Endothelial cell of umbilical vein (primary cell): ENCODE data around the gene NFIA. TPM values are rescaled to one million over a fixed set of nuclear protein-coding genes. Genes with fewer than 3 reads are reported as not detected.
A peak's percentile ranks its signal among the peaks of the same experiment; 100 is the strongest.

ENCODE experiments used
- BruUV-seq: library from RNA; stranded (reverse); fragments of 400-500 nt; replicated peaks from 2 replicates; lab custom pipeline; 2021; lab: Mats Ljungman, UMichigan
- CTCF ChIA-PET: fragments of 300-600, 350-600 bp; sonication (Branson Sonifier 250); formaldehyde crosslinking; loops from one replicate; lab custom pipeline; 2021; ENCODE audit warnings: antibody characterized with exemption, inconsistent platforms; lab: Charles Lee
- POLR2A ChIA-PET: fragments of 300-600, 350-600 bp; sonication (Branson Sonifier 250); formaldehyde crosslinking; loops from one replicate; lab custom pipeline; 2021; ENCODE audit warnings: antibody characterized with exemption, inconsistent platforms; lab: Charles Lee
- DNase-seq: peaks from one replicate; pipeline ENCODE4 v3.0.0-alpha.2; 2011; ENCODE audit warnings: low read depth, low spot score
- FAIRE-seq: peaks from 2 replicates; lab custom pipeline; 2011; peaks lifted over from hg19 to GRCh38; lab: Jason Lieb, UNC
- H2AFZ ChIP-seq: 2 replicates; pipeline ENCODE4 v1.6.0; 2012; ENCODE audit warnings: low read depth, low read length, control low read depth, inconsistent platforms
- H3K27ac ChIP-seq: 2 replicates; pipeline ENCODE4 v1.5.1; 2011; ENCODE audit warnings: low read depth, mild to moderate bottlenecking, control low read depth, low read length, moderate library complexity; ENCODE audit not compliant: insufficient read depth
- H3K27me3 ChIP-seq, 2 experiments: 2 replicates each; pipeline versions ENCODE4 v1.6.0 to v1.6.1; 2011; ENCODE audit warnings: low read length in 2 of 2, mixed read lengths in 1 of 2; ENCODE audit not compliant: control insufficient read depth in 2 of 2, insufficient read depth in 2 of 2
- H3K36me3 ChIP-seq, 2 experiments: 2 replicates in 1 of 2; 3 replicates in 1 of 2; pipeline ENCODE4 v1.5.1; 2011; ENCODE audit warnings: low read length in 2 of 2, mild to moderate bottlenecking in 1 of 2, moderate library complexity in 1 of 2; ENCODE audit not compliant: control insufficient read depth in 2 of 2, insufficient read depth in 2 of 2; ENCODE audit errors: extremely low read depth in 1 of 2
- H3K4me1 ChIP-seq: 3 replicates; pipeline ENCODE4 v1.5.1; 2011; ENCODE audit warnings: mild to moderate bottlenecking, low read length; ENCODE audit not compliant: control insufficient read depth, insufficient read depth; ENCODE audit errors: extremely low read depth
- H3K4me2 ChIP-seq: 2 replicates; pipeline ENCODE4 v1.6.1; 2011; ENCODE audit warnings: low read length, control low read depth, mixed read lengths; ENCODE audit not compliant: insufficient read depth
- H3K4me3 ChIP-seq, 3 experiments: fragments of 200-600 bp in 1 of 3; sonication (generic), shearing (Covaris generic) in 1 of 3; replicated peaks in 1 of 3; 2 replicates each; pipeline ENCODE4 v1.5.1; 2011 to 2016; ENCODE audit warnings: control low read depth in 3 of 3, low read length in 3 of 3, mild to moderate bottlenecking in 2 of 3, inconsistent platforms in 1 of 3, low read depth in 1 of 3, moderate library complexity in 1 of 3; ENCODE audit not compliant: insufficient read depth in 1 of 3
- H3K79me2 ChIP-seq: 2 replicates; pipeline ENCODE4 v1.6.0; 2012; ENCODE audit warnings: low read length, inconsistent platforms; ENCODE audit not compliant: control insufficient read depth, insufficient read depth
- H3K9ac ChIP-seq: replicated peaks from 2 replicates; pipeline ENCODE3; 2011; ENCODE audit warnings: low read length, control low read depth; ENCODE audit not compliant: insufficient read depth; ENCODE audit errors: extremely low read depth
- H3K9me1 ChIP-seq: replicated peaks from 3 replicates; pipeline ENCODE4 v1.6.0; 2011; ENCODE audit warnings: mild to moderate bottlenecking, low read length; ENCODE audit not compliant: control insufficient read depth, insufficient read depth; ENCODE audit errors: extremely low read depth
- H3K9me3 ChIP-seq: replicated peaks from 2 replicates; pipeline ENCODE4 v1.5.1; 2012; ENCODE audit warnings: low read length, inconsistent platforms; ENCODE audit not compliant: control insufficient read depth, insufficient read depth
- H4K20me1 ChIP-seq: replicated peaks from 2 replicates; pipeline ENCODE3; 2011; ENCODE audit warnings: mild to moderate bottlenecking, low read length; ENCODE audit not compliant: control insufficient read depth, insufficient read depth; ENCODE audit errors: extremely low read depth
- CTCF ChIP-seq, 2 donors: IDR thresholded peaks; 1 replicate in 1 of 2; 2 replicates in 1 of 2; pipeline ENCODE4 v1.5.1; 2011; ENCODE audit warnings: low read length in 2 of 2, mild to moderate bottlenecking in 2 of 2, moderate library complexity in 2 of 2, control low read depth in 1 of 2, inconsistent platforms in 1 of 2, low read depth in 1 of 2; ENCODE audit not compliant: insufficient read depth in 1 of 2; ENCODE audit errors: extremely low read depth in 1 of 2
- EZH2 ChIP-seq: IDR thresholded peaks from 2 replicates; pipeline ENCODE4 v1.6.1; 2012; ENCODE audit warnings: borderline replicate concordance, low read depth, mild to moderate bottlenecking, moderate library complexity, low read length, inconsistent platforms; ENCODE audit not compliant: severe bottlenecking
- FOS ChIP-seq: IDR thresholded peaks from 2 replicates; pipeline ENCODE4 v1.6.1; 2011; ENCODE audit warnings: mild to moderate bottlenecking, low read length, moderate library complexity, borderline replicate concordance; ENCODE audit not compliant: insufficient read depth
- GATA2 ChIP-seq: IDR thresholded peaks from 2 replicates; pipeline ENCODE4 v1.7.0; 2011; ENCODE audit warnings: low read depth, mild to moderate bottlenecking, moderate library complexity, mixed read lengths, low read length; ENCODE audit not compliant: insufficient read length, insufficient read depth
- JUN ChIP-seq: IDR thresholded peaks from 2 replicates; pipeline ENCODE4 v1.6.1; 2011; ENCODE audit warnings: borderline replicate concordance, low read depth; ENCODE audit not compliant: insufficient read length, insufficient read depth
- MYC ChIP-seq: IDR thresholded peaks from one replicate; pipeline ENCODE4 v1.6.1; 2011; ENCODE audit warnings: mild to moderate bottlenecking, low read depth, low read length
- POLR2A ChIP-seq: IDR thresholded peaks from 2 replicates; pipeline ENCODE4 v1.6.1; 2012; ENCODE audit warnings: low read depth, mild to moderate bottlenecking, control low read depth, low read length
- POLR2AphosphoS5 ChIP-seq: IDR thresholded peaks from 2 replicates; pipeline ENCODE4 v1.6.1; 2012; ENCODE audit warnings: low read depth, mild to moderate bottlenecking, control low read depth, low read length, moderate library complexity; ENCODE audit not compliant: insufficient read depth
- dilution Hi-C: fragments of 300-500 bp; cut with MboI; formaldehyde crosslinking; loops from one replicate; pipeline ENCODE4 v1.15.0; 2019; ENCODE audit warnings: low sequenced_read_pairs; ENCODE audit not compliant: extremely low pct_ligation_motif_present
- intact Hi-C: fragments of 100-400 bp; cut with micrococcal nuclease; formaldehyde crosslinking; loops from one replicate; pipeline ENCODE4 v1.10.0; 2022
- polyA plus RNA-seq, 4 experiments: library from polyadenylated mRNA; depleted of rRNA in 3 of 4; stranded (reverse) in 3 of 4; unstranded in 1 of 4; fragments of >200 nt; gene quantifications; 2 replicates each; pipeline versions ENCODE4 v1.2.1 to v1.2.3, GENCODE V29; 2011 to 2012; ENCODE audit warnings: missing spikeins in 1 of 4
- total RNA-seq: library from RNA; stranded (reverse); gene quantifications from 2 replicates; pipeline ENCODE4 v1.2.3, GENCODE V29; 2021
- TF ChIP-seq, protein P1 (sequence below): IDR thresholded peaks from 2 replicates; pipeline ENCODE4 v1.6.1; 2011; ENCODE audit not compliant: insufficient read depth, insufficient read length

NFIA gene
- total and polyA plus RNA-seq, 2 donors (not counting 3 experiments of a cell fraction or from before 2014, with no cell fraction given), result 25.5 to 47.0 TPM

DNA sequence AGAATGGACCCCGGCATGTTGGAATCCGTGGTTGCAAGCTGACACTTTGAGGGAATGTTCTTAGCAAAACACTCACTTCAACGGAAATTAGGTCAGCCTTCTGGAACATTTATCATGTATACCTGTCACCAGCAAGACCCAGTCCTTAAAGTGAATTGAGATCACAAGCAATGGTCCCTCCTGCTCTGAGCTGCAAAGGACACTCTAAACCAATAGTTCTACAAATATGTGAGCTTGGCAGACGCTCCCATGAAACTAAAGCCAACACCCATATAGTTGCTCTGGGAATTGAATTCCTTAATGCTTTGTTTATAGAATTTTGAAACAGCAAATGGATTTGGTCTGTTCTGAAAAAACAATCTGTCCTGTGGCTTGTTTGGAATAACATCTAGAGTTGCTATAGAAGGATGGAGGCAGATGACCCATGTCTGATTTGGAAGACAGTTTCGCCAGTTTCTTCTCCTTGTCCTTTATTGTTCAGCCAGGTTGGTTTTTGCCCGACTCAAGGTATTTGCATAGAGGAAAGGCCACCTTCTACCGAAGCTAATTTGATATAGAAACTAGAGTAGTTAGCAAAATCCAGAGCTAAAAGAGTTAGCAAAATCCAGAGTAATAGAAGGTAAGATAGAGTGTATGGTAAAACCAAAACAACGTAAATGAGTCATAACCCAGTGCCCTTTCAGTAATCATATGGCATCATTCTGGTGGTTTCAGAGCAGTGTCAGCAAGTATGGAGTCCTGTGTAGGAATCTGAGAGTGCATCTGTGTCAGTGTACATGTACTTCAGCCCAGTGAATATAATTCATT, 236.2 kb downstream of the NFIA start:
- H3K36me3 ChIP-seq, result no peaks in the 10 kb centered on the region
- H4K20me1 ChIP-seq, result no peaks in the 10 kb centered on the region
- peak overlapping the region; percentile 59 for H3K4me2 ChIP-seq
- no peaks in the 10 kb centered on the region for H3K79me2 ChIP-seq
- no peaks in the 10 kb centered on the region for H3K27me3 ChIP-seq
- no peaks in the 10 kb centered on the region for H3K9me3 ChIP-seq
- BruUV-seq, result no TSS peak
- no peak overlapping the region for H3K4me3 ChIP-seq
- H3K9ac ChIP-seq, result no peak overlapping the region
- H2AFZ ChIP-seq, result no peak overlapping the region
- POLR2A ChIA-PET, result no interaction called here
- FAIRE-seq (peak; percentile 81), DNase-seq (peak; percentile 85)
- CTCF ChIA-PET, result interaction anchor here (1.3 to 1.4 kb wide), 2 partner anchors 20 to 269 kb away, joined by 5 to 6 read pairs; no protein-coding TSS in a partner anchor
- H3K9me1 ChIP-seq, result no peaks in the 10 kb centered on the region
- H3K27ac ChIP-seq, result peak overlapping the region; percentile 38
- peak; percentile 32 for TF ChIP-seq FOS
- TF ChIP-seq CTCF (IDR thresholded peaks at IDR 0.05; ENCODE audit: extremely low read depth in 1 of 2, insufficient read depth in 1 of 2, low read depth in 1 of 2, low read length in 2 of 2), result no peak
- TF ChIP-seq JUN, result peak; percentile 51
- intact Hi-C loops, result loop anchor here (5.0 kb wide), 1 partner anchor 236 kb away; the partner anchor contains the start of gene NFIA
- dilution Hi-C loops, result no loop called here
- peaks cover 15% of the 10 kb centered on the region for H3K4me1 ChIP-seq

DNA sequence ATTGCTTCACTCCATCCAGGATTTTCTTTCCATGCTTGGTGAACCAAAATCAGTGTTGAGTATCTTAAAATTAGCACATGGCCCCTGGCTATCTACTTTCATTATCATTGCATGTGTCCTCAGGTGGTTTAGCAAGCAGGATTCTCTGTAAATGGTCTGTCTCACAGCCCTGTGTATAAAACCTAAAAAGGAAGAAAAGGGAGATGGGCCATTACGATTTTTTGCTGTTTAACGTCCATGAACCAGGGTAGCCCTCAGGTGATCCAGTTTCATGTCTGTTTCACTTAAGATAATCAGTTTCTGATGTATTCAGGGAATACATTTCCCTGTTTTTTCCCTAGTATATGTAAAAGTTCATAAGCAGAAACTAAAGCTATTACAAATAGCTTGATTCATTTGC, 238.2 kb downstream of the NFIA start:
- FAIRE-seq, result no peak
- BruUV-seq, result no TSS peak
- Histone ChIP-seq H3K9me3 (no peaks in the 10 kb centered on the region), H3K27me3 (no peaks in the 10 kb centered on the region), H3K36me3 (no peaks in the 10 kb centered on the region), H3K9me1 (no peaks in the 10 kb centered on the region), H3K9ac (no peak overlapping the region), H3K4me1 (peaks cover 15% of the 10 kb centered on the region), H3K4me3 (no peak overlapping the region), H3K27ac (no peak overlapping the region), H3K79me2 (no peaks in the 10 kb centered on the region), H4K20me1 (no peaks in the 10 kb centered on the region), H2AFZ (no peak overlapping the region), H3K4me2 (no peak overlapping the region)
- ChIA-PET POLR2A (no interaction called here), CTCF (interaction anchor here (0.7 kb wide), 1 partner anchor 14 kb away, joined by 3 read pairs; no protein-coding TSS in a partner anchor)
- TF ChIP-seq GATA2, result no peak
- TF ChIP-seq EZH2, result no peak
- no peak for TF ChIP-seq MYC
- TF ChIP-seq, protein P1, sequence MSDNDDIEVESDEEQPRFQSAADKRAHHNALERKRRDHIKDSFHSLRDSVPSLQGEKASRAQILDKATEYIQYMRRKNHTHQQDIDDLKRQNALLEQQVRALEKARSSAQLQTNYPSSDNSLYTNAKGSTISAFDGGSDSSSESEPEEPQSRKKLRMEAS, result no peak
- no peak for TF ChIP-seq FOS
- no peak for TF ChIP-seq CTCF (IDR thresholded peaks at IDR 0.05; ENCODE audit: extremely low read depth in 1 of 2, insufficient read depth in 1 of 2, low read depth in 1 of 2, low read length in 2 of 2)
- no peak for TF ChIP-seq POLR2AphosphoS5
- no peak for TF ChIP-seq POLR2A
- TF ChIP-seq JUN, result no peak
- no peak for DNase-seq
- dilution Hi-C loops (no loop called here), intact Hi-C loops (no loop called here)
